Measurements from ENCODE around the gene TMTC1. TPM values are rescaled to one million over a fixed set of nuclear protein-coding genes. Genes with fewer than 3 reads are reported as not detected.

Gene TMTC1
- total and polyA plus RNA-seq, 8 donors, result 0.85 to 37.7 (median 1.9) TPM

- intact Hi-C loops (cut with DNase I), result no loop called here
- H3K36me3 ChIP-seq, result no peaks in the 10 kb centered on the region
- no peak overlapping the region for H3K4me3 ChIP-seq
- H3K27ac ChIP-seq, result no peak overlapping the region
- no peak for ATAC-seq
- peaks cover 0 to 6% of the 10 kb centered on the region in 2 donors for H3K4me1 ChIP-seq
- H3K27me3 ChIP-seq, result no peaks in the 10 kb centered on the region
- no peak for TF ChIP-seq CTCF (IDR thresholded peaks at IDR 0.05)
- no peak for DNase-seq
- no peaks in the 10 kb centered on the region for H3K9me3 ChIP-seq
These were observed 190.7 kb downstream of the TMTC1 start for GRCh38 chr12:29593001-29593400.

- no peaks in the 10 kb centered on the region for H3K27me3 ChIP-seq
- DNase-seq, result peak in 1 of 4 donors; percentile 19
- no peaks in the 10 kb centered on the region for H3K36me3 ChIP-seq
- no peak overlapping the region for H3K4me3 ChIP-seq
- H3K9me3 ChIP-seq, result no peaks in the 10 kb centered on the region
- peaks cover 0 to 6% of the 10 kb centered on the region in 2 donors for H3K4me1 ChIP-seq
- no peak for ATAC-seq
- H3K27ac ChIP-seq, result no peak overlapping the region
- intact Hi-C loops (cut with DNase I), result no loop called here
- TF ChIP-seq CTCF (IDR thresholded peaks at IDR 0.05), result no peak
These were observed 192.4 kb downstream of the TMTC1 start for GRCh38 chr12:29591140-29592020.

- Histone ChIP-seq H3K4me1 (peaks cover 0 to 6% of the 10 kb centered on the region in 2 donors), H3K9me3 (no peaks in the 10 kb centered on the region), H3K27me3 (no peaks in the 10 kb centered on the region), H3K27ac (no peak overlapping the region), H3K36me3 (no peaks in the 10 kb centered on the region), H3K4me3 (no peak overlapping the region)
- DNase-seq, result peak in 2 of 4 donors; percentile 42 to 79
- TF ChIP-seq CTCF (IDR thresholded peaks at IDR 0.05), result no peak
- intact Hi-C loops (cut with DNase I), result no loop called here
- ATAC-seq, result peak; percentile 46
These were observed 193.9 kb downstream of the TMTC1 start for GRCh38 chr12:29589851-29590250.

DNA sequence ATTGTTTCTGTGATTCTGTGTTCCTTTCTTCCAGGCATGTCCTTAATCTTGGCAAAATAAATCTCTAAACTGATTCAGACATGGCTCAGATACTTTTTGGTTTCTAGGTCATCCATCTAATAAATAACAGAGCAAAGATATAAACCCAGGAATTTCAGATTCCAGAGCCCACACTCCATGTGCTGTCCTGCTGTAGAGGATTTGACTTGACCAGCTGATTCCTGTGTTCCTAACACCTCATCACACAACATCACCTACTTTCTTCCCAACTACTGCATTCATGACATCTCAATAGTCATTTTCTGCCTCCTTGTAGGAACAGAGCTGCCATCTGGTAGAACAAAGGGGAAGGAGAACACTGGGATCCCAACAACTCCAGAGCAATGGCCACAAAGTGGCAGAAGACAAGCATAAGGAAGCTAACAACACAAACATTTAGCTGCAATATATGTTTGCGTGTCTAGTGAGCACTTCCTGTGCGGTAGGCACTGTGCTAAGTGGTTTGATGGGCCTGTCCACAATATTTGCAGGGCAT, 194.4 kb downstream of the TMTC1 start:
- peak in 1 of 4 donors; percentile 57 for DNase-seq
- ATAC-seq, result no peak
- intact Hi-C loops (cut with DNase I), result no loop called here
- Histone ChIP-seq H3K27me3 (no peaks in the 10 kb centered on the region), H3K9me3 (no peaks in the 10 kb centered on the region), H3K36me3 (no peaks in the 10 kb centered on the region), H3K4me3 (no peak overlapping the region), H3K27ac (no peak overlapping the region), H3K4me1 (peaks cover 0 to 6% of the 10 kb centered on the region in 2 donors)
- no peak for TF ChIP-seq CTCF (IDR thresholded peaks at IDR 0.05)

GRCh38 chr12:29582677-29583272, 201.0 kb downstream of the TMTC1 start:
- H3K4me3 ChIP-seq, result no peak overlapping the region

More at GRCh38 chr12:29582677-29583272, 201.0 kb downstream of the TMTC1 start:
- Histone ChIP-seq H3K27me3 (no peaks in the 10 kb centered on the region), H3K4me1 (peaks cover 0 to 7% of the 10 kb centered on the region in 2 donors), H3K36me3 (no peaks in the 10 kb centered on the region), H3K27ac (peak overlapping the region in 1 of 2 donors; percentile 3), H3K9me3 (no peaks in the 10 kb centered on the region)
- DNase-seq, result no peak
- intact Hi-C loops (cut with DNase I), result no loop called here
- TF ChIP-seq CTCF (IDR thresholded peaks at IDR 0.05), result no peak
- no peak for ATAC-seq
